Memory B cell (primary cell): ENCODE results near the gene BRSK2.

Source experiments
- ATAC-seq: fragments of 150-1000 bp; cut with Tn5 transposase; 2 replicates; pipeline ENCODE4 v1.10.0; 2021; ENCODE audit warnings: low read depth, mild to moderate bottlenecking, moderate library complexity
- DNase-seq, 2 donors: peaks; one replicate each; pipeline ENCODE4 v3.0.0; 2022; ENCODE audit warnings: low spot score in 2 of 2
- H3K27ac Mint-ChIP-seq: one replicate; pipeline ENCODE4 v1.8.0; 2022; ENCODE audit warnings: mild to moderate bottlenecking, moderate library complexity, mixed read lengths
- H3K27me3 Mint-ChIP-seq: one replicate; pipeline ENCODE4 v1.8.0; 2022; ENCODE audit warnings: mixed read lengths
- H3K36me3 Mint-ChIP-seq: one replicate; pipeline ENCODE4 v1.8.0; 2022; ENCODE audit warnings: mild to moderate bottlenecking, mixed read lengths
- H3K4me1 Mint-ChIP-seq: one replicate; pipeline ENCODE4 v1.8.0; 2022; ENCODE audit warnings: mixed read lengths
- H3K4me3 Mint-ChIP-seq: one replicate; pipeline ENCODE4 v1.8.0; 2022; ENCODE audit warnings: mild to moderate bottlenecking, moderate library complexity, mixed read lengths
- H3K9me3 Mint-ChIP-seq: one replicate; pipeline ENCODE4 v1.8.0; 2022; ENCODE audit warnings: mixed read lengths

BRSK2 gene

DNA sequence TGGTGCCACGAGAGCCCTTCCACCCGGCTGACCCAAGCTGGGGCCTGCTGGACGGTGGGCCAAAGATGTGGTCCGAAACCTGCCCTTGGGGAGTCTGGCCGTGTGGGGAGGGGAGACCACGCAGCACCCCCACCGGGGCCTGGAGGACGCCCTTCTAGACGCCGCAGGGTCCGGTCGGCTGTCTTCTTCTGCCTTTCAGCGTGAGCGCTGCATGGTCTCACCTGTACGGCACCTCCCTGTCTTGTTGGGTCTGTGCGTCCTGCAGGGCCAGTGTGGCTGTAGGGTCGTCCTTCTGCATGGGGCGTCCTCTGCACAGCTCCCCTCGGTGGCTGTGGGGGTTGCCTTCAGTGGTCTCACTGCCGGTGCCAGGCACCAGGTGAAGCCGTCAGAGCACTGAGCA lies 2.8 kb downstream of the BRSK2 start:
- no peak for DNase-seq
- H3K36me3 Mint-ChIP-seq: no peaks in the 10 kb centered on the region
- H3K4me1 Mint-ChIP-seq: peaks cover 5% of the 10 kb centered on the region
- H3K9me3 Mint-ChIP-seq: no peaks in the 10 kb centered on the region
- ATAC-seq: no peak
- H3K4me3 Mint-ChIP-seq: no peak overlapping the region
- no peak overlapping the region for H3K27ac Mint-ChIP-seq
- peaks cover 23% of the 10 kb centered on the region for H3K27me3 Mint-ChIP-seq

DNA sequence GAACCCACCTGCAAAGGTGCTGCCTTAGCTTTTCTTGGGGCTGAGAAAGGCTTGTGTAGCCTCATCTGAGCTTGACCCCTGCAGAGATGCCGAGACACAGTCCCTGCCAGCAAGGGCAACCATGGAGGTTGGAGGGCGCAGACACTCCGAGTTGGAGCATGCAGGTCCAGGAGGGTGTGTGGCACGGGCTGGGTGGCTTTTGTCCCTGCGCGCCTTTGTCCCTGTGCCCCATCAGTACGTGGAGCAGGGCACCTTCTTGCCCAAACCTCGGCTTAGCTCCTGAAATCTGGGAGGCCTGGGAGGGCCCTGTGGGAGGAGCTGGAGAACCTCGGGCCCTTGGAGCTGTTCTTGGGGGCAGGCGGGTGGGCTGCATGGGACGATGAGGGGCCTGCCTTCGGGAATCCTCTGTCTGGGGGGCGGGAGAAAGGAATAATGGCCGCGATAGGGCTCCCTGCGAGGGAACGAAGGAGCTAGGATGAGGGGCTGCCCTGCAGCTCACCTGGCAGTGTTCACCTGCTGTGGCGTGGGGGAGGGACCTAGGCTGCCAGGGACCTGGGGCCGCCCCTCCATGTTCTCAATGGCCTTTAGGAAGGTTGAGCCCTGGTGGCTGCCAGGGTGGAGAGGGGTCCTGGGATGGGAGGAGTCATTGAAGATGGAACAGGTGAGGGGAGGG lies 3.4 kb downstream of the BRSK2 start:
- Mint-ChIP-seq H3K27ac (no peak overlapping the region), H3K4me3 (no peak overlapping the region), H3K9me3 (no peaks in the 10 kb centered on the region), H3K36me3 (no peaks in the 10 kb centered on the region), H3K27me3 (peaks cover 23% of the 10 kb centered on the region), H3K4me1 (peaks cover 2% of the 10 kb centered on the region)
- DNase-seq: no peak
- no peak for ATAC-seq

DNA sequence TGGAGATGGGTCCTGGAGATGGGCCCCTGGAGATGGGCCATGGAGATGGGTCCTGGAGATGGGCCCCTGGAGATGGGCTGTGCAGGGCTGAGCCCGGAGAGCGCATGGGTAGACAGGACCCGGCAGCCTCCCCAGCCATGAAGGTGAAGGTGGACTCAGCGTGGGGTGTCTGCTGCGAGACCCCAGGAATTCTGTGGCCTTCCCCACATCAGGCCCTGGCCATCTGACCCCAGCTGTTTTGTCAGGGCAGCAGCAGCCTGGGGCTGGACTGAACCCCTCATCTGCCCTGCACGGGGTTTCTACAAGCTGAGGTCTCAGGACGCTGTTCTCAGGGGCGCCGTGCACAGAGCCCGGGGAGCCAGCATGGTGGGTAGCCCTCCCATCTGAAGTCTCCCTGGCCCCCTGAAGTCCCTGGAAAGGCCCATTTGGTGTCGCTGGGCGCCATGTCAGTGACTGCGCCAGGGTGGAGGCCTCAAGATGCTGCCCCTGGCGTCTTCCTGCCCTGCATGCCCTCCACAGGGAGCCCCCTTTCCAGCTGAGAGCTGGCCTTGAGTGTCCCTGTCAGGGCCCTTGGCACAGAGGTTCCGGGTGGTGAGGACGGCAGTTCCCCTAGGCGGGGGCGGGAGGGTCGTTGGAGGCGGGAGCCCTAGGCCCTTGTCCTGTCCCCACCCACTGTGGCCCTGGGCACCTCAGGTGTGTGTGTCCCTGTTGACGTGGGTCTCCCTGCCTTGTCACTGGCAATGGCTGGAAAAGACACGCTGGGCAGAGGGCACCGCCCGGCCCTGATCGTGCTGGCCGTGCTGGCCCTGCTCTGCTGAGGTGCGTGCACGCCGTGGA lies 5.4 kb downstream of the BRSK2 start:
- peaks cover 23% of the 10 kb centered on the region for H3K27me3 Mint-ChIP-seq
- H3K4me1 Mint-ChIP-seq: peaks cover 2% of the 10 kb centered on the region
- no peaks in the 10 kb centered on the region for H3K9me3 Mint-ChIP-seq
- H3K27ac Mint-ChIP-seq: no peak overlapping the region
- no peak overlapping the region for H3K4me3 Mint-ChIP-seq
- ATAC-seq: no peak
- H3K36me3 Mint-ChIP-seq: no peaks in the 10 kb centered on the region
- DNase-seq: no peak

DNA sequence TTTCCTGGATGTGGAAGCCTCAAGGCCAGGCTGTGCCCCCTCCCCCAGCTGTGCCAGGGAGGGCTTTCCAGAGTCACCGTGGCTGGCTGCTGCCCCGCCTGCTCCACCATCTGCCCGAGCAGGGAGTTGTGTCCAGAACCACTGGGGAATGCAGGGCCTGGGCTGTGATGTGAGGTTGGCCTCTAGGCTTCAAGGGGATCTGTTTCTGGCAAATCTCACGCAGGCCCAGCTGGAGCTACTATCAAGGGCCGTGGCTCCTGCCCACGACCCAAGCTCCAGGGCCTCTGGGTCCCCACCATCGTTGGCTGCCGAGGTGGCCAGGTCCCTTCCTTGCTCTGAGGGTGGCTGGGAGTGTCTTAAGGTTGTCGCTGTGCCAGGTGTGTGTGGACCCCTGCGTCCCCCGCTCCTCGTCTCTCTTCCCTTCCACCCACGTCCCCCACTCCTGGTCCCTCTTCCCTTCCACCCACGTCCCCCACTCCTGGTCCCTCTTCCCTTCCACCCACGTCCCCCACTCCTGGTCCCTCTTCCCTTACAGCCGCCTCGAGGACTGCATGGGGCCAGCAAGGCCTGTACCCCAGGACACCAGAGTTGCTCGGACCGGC lies 6.1 kb downstream of the BRSK2 start:
- Mint-ChIP-seq H3K4me3 (no peak overlapping the region), H3K27ac (no peak overlapping the region), H3K9me3 (no peaks in the 10 kb centered on the region), H3K36me3 (no peaks in the 10 kb centered on the region), H3K4me1 (peaks cover 2% of the 10 kb centered on the region), H3K27me3 (peaks cover 25% of the 10 kb centered on the region)
- ATAC-seq (no peak), DNase-seq (no peak)

DNA sequence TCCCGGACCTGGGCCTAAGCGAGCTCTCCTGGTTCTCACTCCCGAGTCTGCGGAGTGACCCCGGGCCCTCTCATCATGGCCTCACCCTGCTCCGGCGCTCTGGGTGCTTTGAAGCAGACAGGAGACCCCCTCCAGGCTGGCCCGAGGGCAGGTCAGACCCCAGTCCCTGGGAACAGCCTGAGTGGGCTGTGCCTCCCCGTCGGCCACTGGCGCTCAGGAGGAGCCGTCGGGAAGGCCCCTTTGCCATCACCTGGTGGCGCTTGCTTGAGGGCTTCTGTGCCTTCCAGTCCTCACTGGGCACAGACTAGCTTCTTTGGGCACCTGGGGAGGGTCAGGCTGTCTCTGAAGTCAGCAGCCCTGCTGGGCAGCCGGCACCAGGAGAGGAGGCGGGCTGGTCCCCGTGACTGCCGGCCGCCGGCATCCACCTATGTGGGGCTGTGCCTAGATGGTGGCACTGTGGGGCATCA lies 6.7 kb downstream of the BRSK2 start:
- Mint-ChIP-seq H3K9me3 (no peaks in the 10 kb centered on the region), H3K27ac (no peak overlapping the region), H3K36me3 (no peaks in the 10 kb centered on the region), H3K4me3 (no peak overlapping the region), H3K4me1 (no peaks in the 10 kb centered on the region), H3K27me3 (peaks cover 23% of the 10 kb centered on the region)
- DNase-seq (no peak), ATAC-seq (no peak)

DNA sequence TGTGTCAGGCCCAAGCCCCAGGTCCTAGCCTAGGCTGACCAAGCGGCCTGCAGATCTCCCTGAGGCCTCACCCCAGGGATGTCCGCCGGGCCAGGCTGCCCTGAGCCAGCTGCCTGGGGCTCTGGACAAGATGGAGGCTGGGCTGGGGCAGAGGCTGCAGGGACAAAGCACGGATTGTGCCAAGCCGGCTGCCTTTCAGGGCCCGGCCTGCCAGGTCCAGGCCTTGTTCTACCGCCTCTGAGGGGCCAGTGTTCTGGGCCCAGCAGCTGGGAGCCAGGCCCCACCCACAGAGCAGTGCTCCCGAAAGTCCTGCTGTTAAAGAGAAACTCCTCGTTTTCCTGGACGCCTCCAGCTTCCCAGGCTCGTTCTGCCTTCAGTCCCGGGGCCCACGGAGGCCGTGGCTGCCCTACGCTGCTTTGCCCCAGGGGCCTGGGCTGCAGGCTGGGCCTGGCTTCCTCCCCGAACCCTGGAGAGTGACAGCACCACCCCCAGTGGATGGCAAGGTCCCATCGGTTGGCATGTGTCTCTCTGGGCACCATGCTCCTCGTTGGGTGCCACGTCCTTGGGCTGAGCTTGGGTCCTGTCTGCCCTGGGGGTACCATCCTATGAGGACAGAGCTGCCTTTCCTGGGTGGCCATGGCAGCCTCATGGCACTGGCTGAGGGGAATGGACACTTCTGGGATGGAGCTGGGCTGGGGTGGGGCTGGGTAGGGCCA lies 7.6 kb downstream of the BRSK2 start:
- Mint-ChIP-seq H3K36me3 (no peaks in the 10 kb centered on the region), H3K4me1 (no peaks in the 10 kb centered on the region), H3K4me3 (no peak overlapping the region), H3K27me3 (peaks cover 14% of the 10 kb centered on the region), H3K27ac (no peak overlapping the region), H3K9me3 (no peaks in the 10 kb centered on the region)
- no peak for ATAC-seq
- DNase-seq: no peak

DNA sequence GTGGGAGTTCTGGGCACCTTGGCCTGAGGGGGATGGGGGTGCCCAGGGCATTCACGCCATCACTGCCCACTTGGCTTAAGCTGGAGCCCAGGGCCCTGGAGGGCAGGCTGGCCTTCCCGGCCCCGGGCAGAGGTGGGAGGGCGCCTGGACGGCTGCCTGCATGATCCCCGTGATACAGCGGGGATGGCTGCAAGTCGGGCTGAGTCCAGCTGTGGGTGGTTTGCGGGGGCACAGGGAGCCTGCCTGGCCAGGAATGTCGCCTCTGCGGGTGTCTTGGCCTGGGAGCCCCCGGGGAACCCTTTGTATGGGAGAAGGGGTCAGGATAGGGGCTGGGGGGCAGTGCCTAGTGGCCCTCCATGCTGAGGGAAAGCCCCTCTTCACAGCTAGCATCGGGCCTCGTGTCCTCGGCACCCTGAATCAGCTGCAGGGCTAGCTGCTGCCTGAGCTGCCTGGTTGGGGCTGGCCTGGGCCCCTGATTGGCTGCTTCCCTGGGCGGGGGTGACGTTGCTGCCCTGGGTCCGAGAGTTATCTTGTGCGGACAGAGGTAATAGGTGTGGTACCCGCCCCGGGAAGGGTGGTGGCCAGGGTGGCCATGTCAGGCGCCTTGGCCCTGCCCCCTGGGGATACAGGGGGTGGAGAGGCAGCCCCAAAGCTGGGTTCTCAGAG lies 8.3 kb downstream of the BRSK2 start:
- ATAC-seq: no peak
- H3K27ac Mint-ChIP-seq: no peak overlapping the region

DNA sequence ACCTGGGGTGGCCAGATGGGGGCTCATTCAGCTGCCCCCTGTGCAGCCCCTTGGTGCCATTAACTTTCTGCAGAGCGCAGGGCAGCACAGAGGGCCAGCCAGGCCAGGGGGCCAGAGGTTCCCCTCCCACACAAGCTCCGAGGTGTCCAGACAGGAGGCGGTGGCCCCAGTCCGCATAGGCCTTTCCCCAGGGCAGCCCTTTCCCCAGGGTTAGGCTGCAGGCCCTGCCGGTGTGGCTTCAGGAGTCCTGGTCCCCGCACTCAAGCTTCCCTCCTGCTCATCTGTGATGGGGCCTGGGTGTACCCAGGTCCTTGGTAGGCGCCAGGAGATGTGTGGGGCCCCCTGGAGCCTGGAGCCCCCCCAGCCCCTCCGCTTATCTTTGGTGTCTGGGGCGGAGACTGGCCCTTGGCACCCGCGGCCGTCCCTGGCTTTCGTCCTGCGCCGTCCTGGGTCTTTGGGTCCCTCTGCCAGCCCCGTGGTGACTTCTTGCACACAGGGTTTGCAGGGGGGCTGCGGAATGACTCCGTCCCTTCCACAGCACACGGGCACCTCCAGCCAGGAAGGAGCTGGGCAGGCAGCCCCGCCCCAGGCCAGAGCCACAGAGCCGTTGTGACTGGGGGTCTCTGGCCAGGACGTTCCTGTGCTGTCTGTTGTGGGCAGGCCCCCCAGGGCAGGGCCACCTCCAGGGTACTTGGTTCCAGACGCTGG lies 8.9 kb downstream of the BRSK2 start:
- no peak for ATAC-seq
- Mint-ChIP-seq H3K4me3 (no peak overlapping the region), H3K4me1 (no peaks in the 10 kb centered on the region), H3K9me3 (no peaks in the 10 kb centered on the region), H3K36me3 (no peaks in the 10 kb centered on the region), H3K27me3 (peaks cover 6% of the 10 kb centered on the region), H3K27ac (no peak overlapping the region)
- no peak for DNase-seq

More for the DNA sequence above, 8.3 kb downstream of the BRSK2 start:
- DNase-seq: no peak
- H3K9me3 Mint-ChIP-seq: no peaks in the 10 kb centered on the region
- no peaks in the 10 kb centered on the region for H3K36me3 Mint-ChIP-seq
- H3K27me3 Mint-ChIP-seq: peaks cover 13% of the 10 kb centered on the region
- no peak overlapping the region for H3K4me3 Mint-ChIP-seq
- H3K4me1 Mint-ChIP-seq: no peaks in the 10 kb centered on the region

DNA sequence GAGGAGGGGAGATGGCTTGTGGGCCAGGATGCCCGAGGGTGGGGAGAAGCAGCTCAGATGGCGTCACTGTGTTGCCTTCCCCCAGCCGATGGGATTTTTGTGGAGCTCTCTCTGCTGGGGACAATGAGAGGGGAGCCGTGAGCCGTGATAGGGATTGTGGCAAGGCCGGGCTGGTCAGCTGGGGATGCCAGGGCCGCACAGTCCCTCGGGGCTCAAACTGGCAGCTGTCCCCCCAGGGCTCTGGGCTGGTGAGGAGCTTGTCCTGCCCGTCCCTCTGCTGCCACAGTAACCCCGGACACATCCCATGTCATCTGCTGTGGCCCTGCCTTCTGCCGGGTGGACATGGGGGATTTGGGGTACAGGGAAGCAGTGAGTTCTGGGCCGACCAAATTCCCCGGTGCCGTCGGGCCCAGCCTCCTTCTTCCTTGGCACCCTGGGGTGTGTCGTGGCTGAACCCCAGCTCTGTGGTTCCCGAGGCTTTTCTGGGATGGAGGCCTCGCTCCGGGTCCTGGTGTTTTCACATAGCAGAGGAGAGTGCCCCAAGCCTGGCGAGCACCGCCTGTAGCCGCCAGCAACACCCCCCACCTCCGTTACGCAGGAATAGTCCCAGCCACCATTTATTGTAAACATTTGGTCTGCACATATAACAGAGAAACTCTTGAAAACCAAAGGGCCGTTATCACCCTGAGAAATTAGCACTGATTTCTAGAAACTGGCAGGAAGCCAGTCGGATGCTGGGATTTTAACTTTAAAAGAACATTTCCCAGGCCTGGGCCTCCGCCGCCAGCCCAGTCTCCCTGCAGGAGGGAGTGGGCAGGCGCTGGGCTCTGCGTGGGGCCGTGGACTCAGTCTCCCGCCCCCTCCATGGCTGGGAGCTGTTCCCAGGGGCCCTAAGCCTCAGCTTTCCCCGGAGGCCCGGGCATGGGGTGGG lies 9.9 kb downstream of the BRSK2 start:
- no peaks in the 10 kb centered on the region for H3K9me3 Mint-ChIP-seq
- ATAC-seq (no peak), DNase-seq (no peak)
- peaks cover 6% of the 10 kb centered on the region for H3K27me3 Mint-ChIP-seq
- no peaks in the 10 kb centered on the region for H3K36me3 Mint-ChIP-seq
- H3K27ac Mint-ChIP-seq: no peak overlapping the region
- H3K4me1 Mint-ChIP-seq: no peaks in the 10 kb centered on the region
- H3K4me3 Mint-ChIP-seq: no peak overlapping the region

DNA sequence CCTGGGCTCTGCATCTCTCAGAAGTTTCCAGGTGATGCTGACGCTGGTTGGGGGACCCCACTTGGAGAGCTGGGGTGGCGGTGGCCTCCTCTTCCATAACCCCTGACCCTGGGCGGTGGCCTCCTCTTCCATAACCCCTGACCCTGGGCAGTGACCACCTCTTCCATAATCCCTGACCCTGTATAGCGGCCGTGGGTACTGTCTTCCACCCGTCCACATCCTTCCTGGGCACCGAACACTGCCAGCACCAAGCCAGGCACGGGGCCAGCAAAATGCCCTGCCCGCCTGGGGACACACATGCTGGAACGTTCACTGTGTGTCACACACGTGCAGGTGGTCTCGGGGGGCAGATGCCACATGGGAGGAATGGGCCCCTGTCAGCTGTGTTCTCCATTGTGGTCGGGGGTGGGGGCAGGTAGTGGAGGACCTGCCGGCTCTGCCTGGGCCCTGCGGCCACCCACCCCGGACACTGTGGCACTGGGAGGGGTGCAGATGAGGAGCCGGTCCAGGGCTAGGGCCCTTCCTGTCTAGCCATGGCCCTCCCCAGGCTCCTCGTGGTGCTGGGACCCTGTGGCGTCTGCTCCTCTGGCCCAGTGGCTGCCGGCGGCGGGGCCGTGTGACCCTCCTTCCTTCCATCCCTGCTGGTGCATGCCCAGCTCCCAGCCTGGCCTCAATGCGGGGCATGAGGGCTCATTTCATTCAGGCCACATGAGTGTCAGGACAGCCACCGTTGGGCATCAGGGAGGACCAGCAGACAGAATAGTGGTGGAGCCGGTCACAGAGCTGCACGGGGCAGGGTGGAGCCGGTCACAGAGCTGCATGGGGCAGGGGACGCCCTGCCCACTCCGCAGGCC lies 10.8 kb downstream of the BRSK2 start:
- Mint-ChIP-seq H3K27me3 (peaks cover 8% of the 10 kb centered on the region), H3K36me3 (no peaks in the 10 kb centered on the region), H3K27ac (no peak overlapping the region), H3K9me3 (no peaks in the 10 kb centered on the region), H3K4me1 (no peaks in the 10 kb centered on the region), H3K4me3 (no peak overlapping the region)
- no peak for DNase-seq
- ATAC-seq: no peak

DNA sequence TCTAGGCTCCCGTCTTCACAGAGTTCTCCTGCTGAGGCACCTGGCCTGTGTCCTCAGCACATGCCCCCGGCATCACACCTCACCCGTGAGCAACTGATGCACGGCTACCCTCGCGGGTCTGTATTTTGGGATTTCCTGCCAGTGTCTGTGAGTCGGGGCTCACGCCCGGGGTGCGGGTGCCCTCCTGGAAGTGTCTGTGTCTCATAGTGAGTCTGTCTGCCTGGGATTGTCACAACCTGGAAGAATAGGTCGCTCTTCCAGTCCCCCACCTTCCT lies 11.4 kb downstream of the BRSK2 start:
- H3K36me3 Mint-ChIP-seq: no peaks in the 10 kb centered on the region
- H3K4me1 Mint-ChIP-seq: no peaks in the 10 kb centered on the region
- DNase-seq (no peak), ATAC-seq (no peak)
- no peak overlapping the region for H3K27ac Mint-ChIP-seq
- H3K9me3 Mint-ChIP-seq: no peaks in the 10 kb centered on the region
- peaks cover 8% of the 10 kb centered on the region for H3K27me3 Mint-ChIP-seq
- no peak overlapping the region for H3K4me3 Mint-ChIP-seq

DNA sequence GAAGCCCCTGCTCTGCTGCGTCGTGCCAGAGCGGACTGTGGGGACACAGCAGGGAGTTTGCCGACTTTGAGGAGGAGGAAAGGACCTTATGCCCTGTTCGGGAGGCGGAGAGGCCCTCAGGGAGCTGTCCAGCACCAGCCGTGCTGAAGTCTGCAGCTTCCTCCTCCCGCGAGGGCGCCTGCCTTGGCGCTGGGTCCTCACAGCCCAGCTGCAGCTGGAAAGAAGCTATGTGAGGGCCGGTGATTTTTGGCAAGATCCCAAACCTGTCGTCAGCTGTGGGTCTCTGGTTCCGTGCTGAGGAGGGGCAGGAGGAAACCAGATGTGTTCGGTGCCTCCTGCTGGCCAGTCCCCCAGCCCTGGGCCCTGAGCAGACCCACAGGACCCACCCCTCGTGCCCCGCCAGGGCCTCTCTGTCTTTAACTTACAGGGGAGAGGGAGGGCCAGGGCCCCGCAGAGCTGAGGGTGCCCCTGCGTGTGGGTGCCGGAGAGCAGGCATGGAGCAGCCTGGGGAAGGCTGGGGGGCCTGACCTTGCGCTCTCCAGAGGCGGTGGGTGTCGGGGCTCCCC lies 12.0 kb downstream of the BRSK2 start:
- ATAC-seq: peak; percentile 50
- peaks cover 8% of the 10 kb centered on the region for H3K27me3 Mint-ChIP-seq
- no peaks in the 10 kb centered on the region for H3K9me3 Mint-ChIP-seq
- no peak overlapping the region for H3K27ac Mint-ChIP-seq
- no peak overlapping the region for H3K4me3 Mint-ChIP-seq
- DNase-seq: peak in 1 of 2 donors; percentile 52
- H3K36me3 Mint-ChIP-seq: no peaks in the 10 kb centered on the region
- H3K4me1 Mint-ChIP-seq: no peaks in the 10 kb centered on the region
